ENCODE results near the gene SSTR4.
"Not testable (repeated sequence)": the region's sequence is repeated elsewhere in the genome, so short reads cannot be mapped to it uniquely, and the experiment has no call there.

Gene SSTR4

GRCh38 chr20:23018941-23019340 lies 16.2 kb upstream of the SSTR4 start:
- Histone ChIP-seq H3K36me3 (ENCODE audit: control insufficient read depth, insufficient read depth, low read length) (no peaks in the 10 kb centered on the region), H3K4me1 (ENCODE audit: control insufficient read depth, insufficient read depth, low read length, poor library complexity, severe bottlenecking) (peaks cover under 1% of the 10 kb centered on the region), H3K27ac (ENCODE audit: low read depth, low read length, severe bottlenecking) (no peak overlapping the region), H3K4me3 (ENCODE audit: extremely low read depth, insufficient read depth, low read length, poor library complexity, severe bottlenecking) (no peak overlapping the region), H3K9me3 (ENCODE audit: control insufficient read depth, low read length) (no peaks in the 10 kb centered on the region)
- 91 to 95% methylated on average over 5 to 6 of the region's 11 CpGs for WGBS, 2 experiments (ENCODE audit: insufficient coverage in 2 of 2)

GRCh38 chr20:23019403-23019802 lies 15.7 kb upstream of the SSTR4 start:
- 86 to 88% methylated on average over 7 of the region's 7 CpGs for WGBS, 2 experiments (ENCODE audit: insufficient coverage in 2 of 2)
- peaks cover 4% of the 10 kb centered on the region for H3K4me1 ChIP-seq (ENCODE audit: control insufficient read depth, insufficient read depth, low read length, poor library complexity, severe bottlenecking)
- no peaks in the 10 kb centered on the region for H3K36me3 ChIP-seq (ENCODE audit: control insufficient read depth, insufficient read depth, low read length)
- H3K9me3 ChIP-seq (ENCODE audit: control insufficient read depth, low read length), result no peaks in the 10 kb centered on the region
- no peak overlapping the region for H3K4me3 ChIP-seq (ENCODE audit: extremely low read depth, insufficient read depth, low read length, poor library complexity, severe bottlenecking)
- H3K27ac ChIP-seq (ENCODE audit: low read depth, low read length, severe bottlenecking), result no peak overlapping the region

GRCh38 chr20:23020230-23021018 lies 14.7 kb upstream of the SSTR4 start:
- no peak overlapping the region for H3K27ac ChIP-seq (ENCODE audit: low read depth, low read length, severe bottlenecking)
- no peaks in the 10 kb centered on the region for H3K9me3 ChIP-seq (ENCODE audit: control insufficient read depth, low read length)
- WGBS, 2 experiments (ENCODE audit: insufficient coverage in 2 of 2), result 84 to 93% methylated on average over 8 to 9 of the region's 12 CpGs
- no peaks in the 10 kb centered on the region for H3K36me3 ChIP-seq (ENCODE audit: control insufficient read depth, insufficient read depth, low read length)
- peaks cover 4% of the 10 kb centered on the region for H3K4me1 ChIP-seq (ENCODE audit: control insufficient read depth, insufficient read depth, low read length, poor library complexity, severe bottlenecking)
- H3K4me3 ChIP-seq (ENCODE audit: extremely low read depth, insufficient read depth, low read length, poor library complexity, severe bottlenecking), result no peak overlapping the region

- Histone ChIP-seq H3K27ac (ENCODE audit: low read depth, low read length, severe bottlenecking) (no peak overlapping the region), H3K9me3 (ENCODE audit: control insufficient read depth, low read length) (no peaks in the 10 kb centered on the region), H3K36me3 (ENCODE audit: control insufficient read depth, insufficient read depth, low read length) (no peaks in the 10 kb centered on the region), H3K4me1 (ENCODE audit: control insufficient read depth, insufficient read depth, low read length, poor library complexity, severe bottlenecking) (peaks cover 4% of the 10 kb centered on the region), H3K4me3 (ENCODE audit: extremely low read depth, insufficient read depth, low read length, poor library complexity, severe bottlenecking) (no peak overlapping the region)
- 100% methylated on average over 1 of the region's 1 CpG; no CpG with 5 or more reads in 1 of the 2 experiments for WGBS, 2 experiments (ENCODE audit: insufficient coverage in 2 of 2)
These were observed 13.6 kb upstream of the SSTR4 start for GRCh38 chr20:23021541-23021940.

GRCh38 chr20:23021951-23022350 lies 13.2 kb upstream of the SSTR4 start:
- Histone ChIP-seq H3K4me1 (ENCODE audit: control insufficient read depth, insufficient read depth, low read length, poor library complexity, severe bottlenecking) (peaks cover 4% of the 10 kb centered on the region), H3K4me3 (ENCODE audit: extremely low read depth, insufficient read depth, low read length, poor library complexity, severe bottlenecking) (no peak overlapping the region), H3K27ac (ENCODE audit: low read depth, low read length, severe bottlenecking) (no peak overlapping the region), H3K36me3 (ENCODE audit: control insufficient read depth, insufficient read depth, low read length) (no peaks in the 10 kb centered on the region), H3K9me3 (ENCODE audit: control insufficient read depth, low read length) (no peaks in the 10 kb centered on the region)
- WGBS, 2 experiments (ENCODE audit: insufficient coverage in 2 of 2), result 93 to 95% methylated on average over 2 to 4 of the region's 5 CpGs

GRCh38 chr20:23022849-23023248 lies 12.3 kb upstream of the SSTR4 start:
- no peaks in the 10 kb centered on the region for H3K9me3 ChIP-seq (ENCODE audit: control insufficient read depth, low read length)
- no peaks in the 10 kb centered on the region for H3K36me3 ChIP-seq (ENCODE audit: control insufficient read depth, insufficient read depth, low read length)
- peaks cover 4% of the 10 kb centered on the region for H3K4me1 ChIP-seq (ENCODE audit: control insufficient read depth, insufficient read depth, low read length, poor library complexity, severe bottlenecking)
- WGBS, 2 experiments (ENCODE audit: insufficient coverage in 2 of 2), result 88 to 95% methylated on average over 2 of the region's 4 CpGs
- H3K27ac ChIP-seq (ENCODE audit: low read depth, low read length, severe bottlenecking), result no peak overlapping the region
- H3K4me3 ChIP-seq (ENCODE audit: extremely low read depth, insufficient read depth, low read length, poor library complexity, severe bottlenecking), result no peak overlapping the region

GRCh38 chr20:23023621-23024177 lies 11.4 kb upstream of the SSTR4 start:
- Histone ChIP-seq H3K4me1 (ENCODE audit: control insufficient read depth, insufficient read depth, low read length, poor library complexity, severe bottlenecking) (peaks cover 4% of the 10 kb centered on the region), H3K36me3 (ENCODE audit: control insufficient read depth, insufficient read depth, low read length) (no peaks in the 10 kb centered on the region), H3K4me3 (ENCODE audit: extremely low read depth, insufficient read depth, low read length, poor library complexity, severe bottlenecking) (no peak overlapping the region), H3K9me3 (ENCODE audit: control insufficient read depth, low read length) (no peaks in the 10 kb centered on the region), H3K27ac (ENCODE audit: low read depth, low read length, severe bottlenecking) (no peak overlapping the region)
- WGBS, 2 experiments (ENCODE audit: insufficient coverage in 2 of 2), result 89% methylated on average over 8 to 10 of the region's 10 CpGs

GRCh38 chr20:23024701-23025100 lies 10.4 kb upstream of the SSTR4 start:
- H3K27ac ChIP-seq (ENCODE audit: low read depth, low read length, severe bottlenecking), result no peak overlapping the region
- H3K4me1 ChIP-seq (ENCODE audit: control insufficient read depth, insufficient read depth, low read length, poor library complexity, severe bottlenecking), result peaks cover 4% of the 10 kb centered on the region
- WGBS, 2 experiments (ENCODE audit: insufficient coverage in 2 of 2), result 62 to 75% methylated on average over 2 of the region's 3 CpGs
- H3K4me3 ChIP-seq (ENCODE audit: extremely low read depth, insufficient read depth, low read length, poor library complexity, severe bottlenecking), result no peak overlapping the region
- no peaks in the 10 kb centered on the region for H3K9me3 ChIP-seq (ENCODE audit: control insufficient read depth, low read length)
- no peaks in the 10 kb centered on the region for H3K36me3 ChIP-seq (ENCODE audit: control insufficient read depth, insufficient read depth, low read length)

- not testable (repeated sequence) for H3K27ac ChIP-seq (ENCODE audit: low read depth, low read length, severe bottlenecking); H3K9me3 ChIP-seq (ENCODE audit: control insufficient read depth, low read length); H3K4me3 ChIP-seq (ENCODE audit: extremely low read depth, insufficient read depth, low read length, poor library complexity, severe bottlenecking); H3K4me1 ChIP-seq (ENCODE audit: control insufficient read depth, insufficient read depth, low read length, poor library complexity, severe bottlenecking); H3K36me3 ChIP-seq (ENCODE audit: control insufficient read depth, insufficient read depth, low read length)
- WGBS, 2 experiments (ENCODE audit: insufficient coverage in 2 of 2), result 88 to 94% methylated on average over 14 of the region's 14 CpGs
These were observed 9.6 kb upstream of the SSTR4 start for GRCh38 chr20:23025503-23025902.

GRCh38 chr20:23027721-23028120 lies 7.4 kb upstream of the SSTR4 start:
- WGBS, 2 experiments (ENCODE audit: insufficient coverage in 2 of 2), result 82 to 100% methylated on average over 1 of the region's 1 CpG
- Histone ChIP-seq H3K36me3 (ENCODE audit: control insufficient read depth, insufficient read depth, low read length) (no peaks in the 10 kb centered on the region), H3K9me3 (ENCODE audit: control insufficient read depth, low read length) (no peaks in the 10 kb centered on the region), H3K4me1 (ENCODE audit: control insufficient read depth, insufficient read depth, low read length, poor library complexity, severe bottlenecking) (peaks cover 4% of the 10 kb centered on the region), H3K4me3 (ENCODE audit: extremely low read depth, insufficient read depth, low read length, poor library complexity, severe bottlenecking) (no peak overlapping the region), H3K27ac (ENCODE audit: low read depth, low read length, severe bottlenecking) (no peak overlapping the region)

- WGBS, 2 experiments (ENCODE audit: insufficient coverage in 2 of 2), result 83% methylated on average over 1 of the region's 3 CpGs; no CpG with 5 or more reads in 1 of the 2 experiments
- no peaks in the 10 kb centered on the region for H3K9me3 ChIP-seq (ENCODE audit: control insufficient read depth, low read length)
- H3K4me3 ChIP-seq (ENCODE audit: extremely low read depth, insufficient read depth, low read length, poor library complexity, severe bottlenecking), result no peak overlapping the region
- H3K4me1 ChIP-seq (ENCODE audit: control insufficient read depth, insufficient read depth, low read length, poor library complexity, severe bottlenecking), result peaks cover 4% of the 10 kb centered on the region
- no peaks in the 10 kb centered on the region for H3K36me3 ChIP-seq (ENCODE audit: control insufficient read depth, insufficient read depth, low read length)
- no peak overlapping the region for H3K27ac ChIP-seq (ENCODE audit: low read depth, low read length, severe bottlenecking)
These were observed 6.7 kb upstream of the SSTR4 start for GRCh38 chr20:23028392-23028791.
